HCT116 (cell line): ENCODE data around the gene CLIC4. TPM values are rescaled to one million over a fixed set of nuclear protein-coding genes. Genes with fewer than 3 reads are reported as not detected.

Source experiments
- ATAC-seq: fragments of 200-7000 bp; cut with Tn5 transposase; 2 replicates; pipeline ENCODE4 v1.9.1; 2020; ENCODE audit warnings: mild to moderate bottlenecking, moderate library complexity
- BruUV-seq: library from RNA; stranded (reverse); fragments of 400-500 nt; replicated peaks from 2 replicates; lab custom pipeline; 2021; lab: Mats Ljungman, UMichigan
- CTCF ChIA-PET: fragments of 300-600 bp; sonication (Branson Sonifier 250); formaldehyde crosslinking; loops from one replicate; lab custom pipeline; 2021; ENCODE audit warnings: antibody characterized with exemption; lab: Charles Lee
- POLR2A ChIA-PET: fragments of 300-600, 350-600 bp; sonication (Branson Sonifier 250); formaldehyde crosslinking; loops from one replicate; lab custom pipeline; 2021; ENCODE audit warnings: antibody characterized with exemption; lab: Charles Lee
- RAD21 ChIA-PET, 2 experiments: fragments of 300-600 bp; sonication (Branson Sonifier 250); formaldehyde crosslinking; loops; one replicate each; lab custom pipeline; 2023; ENCODE audit warnings: low total read pairs in 2 of 2; ENCODE audit not compliant: uncharacterized antibody in 2 of 2, unreplicated experiment in 2 of 2, low non-redundant PET in 1 of 2; lab: Charles Lee
- DNase-seq: peaks from one replicate; pipeline ENCODE4 v3.0.0-alpha.2; 2010; ENCODE audit warnings: low read depth, low spot score
- H2AFZ ChIP-seq: fragments of 200-600 bp; shearing (Covaris generic), sonication (generic); 2 replicates; pipeline ENCODE4 v1.6.1; 2017; ENCODE audit warnings: low read depth, mixed run types, mixed read lengths, antibody characterized with exemption, low read length; ENCODE audit not compliant: poor library complexity, severe bottlenecking
- H3K27ac ChIP-seq: 2 replicates; pipeline ENCODE4 v1.5.1; 2012; ENCODE audit warnings: low read depth, low read length
- H3K27me3 ChIP-seq: fragments of 200-600 bp; sonication (generic); 2 replicates; pipeline ENCODE4 v1.6.1; 2016; ENCODE audit warnings: mixed run types, low read length, mixed read lengths; ENCODE audit not compliant: insufficient read depth
- H3K36me3 ChIP-seq, 2 experiments: fragments of 200-500 bp in 1 of 2; fragments of 200-600 bp in 1 of 2; sonication (Bioruptor generic) in 1 of 2; sonication (generic) in 1 of 2; 2 replicates each; pipeline versions ENCODE4 v1.5.1 to v1.6.1; 2014 to 2016; ENCODE audit warnings: low read length in 2 of 2, inconsistent platforms in 1 of 2, mixed read lengths in 1 of 2, mixed run types in 1 of 2; ENCODE audit not compliant: insufficient read depth in 2 of 2, control insufficient read depth in 1 of 2
- H3K4me1 ChIP-seq, 2 experiments: fragments of 200-600 bp in 1 of 2; sonication (generic) in 1 of 2; 2 replicates each; pipeline versions ENCODE4 v1.5.1 to v1.6.1; 2012 to 2017; ENCODE audit warnings: low read length in 2 of 2, inconsistent platforms in 1 of 2, mild to moderate bottlenecking in 1 of 2, mixed read lengths in 1 of 2, mixed run types in 1 of 2, moderate library complexity in 1 of 2; ENCODE audit not compliant: insufficient read depth in 2 of 2, control insufficient read depth in 1 of 2
- H3K4me2 ChIP-seq: fragments of 200-600 bp; sonication (generic); 2 replicates; pipeline ENCODE4 v1.6.1; 2017; ENCODE audit warnings: mixed run types, low read length, mixed read lengths
- H3K4me3 ChIP-seq, 2 experiments: fragments of 200-600 bp in 1 of 2; sonication (generic) in 1 of 2; replicated peaks in 1 of 2; 2 replicates each; pipeline ENCODE4 v1.5.1; 2011 to 2016; ENCODE audit warnings: low read length in 2 of 2, control low read depth in 1 of 2, low read depth in 1 of 2, mild to moderate bottlenecking in 1 of 2, mixed read lengths in 1 of 2, mixed run types in 1 of 2
- H3K79me2 ChIP-seq: fragments of 200-600 bp; sonication (generic); 2 replicates; pipeline ENCODE4 v1.6.1; 2017; ENCODE audit warnings: mild to moderate bottlenecking, mixed run types, low read length, moderate library complexity, mixed read lengths; ENCODE audit not compliant: insufficient read depth
- H3K9ac ChIP-seq: fragments of 200-600 bp; sonication (generic); 2 replicates; pipeline ENCODE4 v1.6.1; 2016; ENCODE audit warnings: low read length, mixed read lengths
- H3K9me2 ChIP-seq: fragments of 200-600 bp; sonication (generic), shearing (Covaris generic); 2 replicates; pipeline ENCODE4 v1.6.1; 2017; ENCODE audit warnings: mixed run types, mild to moderate bottlenecking, moderate library complexity; ENCODE audit not compliant: insufficient read depth
- H3K9me3 ChIP-seq, 2 experiments: fragments of 200-500 bp in 1 of 2; fragments of 200-600 bp in 1 of 2; sonication (Bioruptor generic) in 1 of 2; sonication (generic) in 1 of 2; 2 replicates each; pipeline ENCODE4 v1.6.1; 2014 to 2017; ENCODE audit warnings: low read length in 2 of 2, mixed read lengths in 2 of 2, inconsistent platforms in 1 of 2, low read depth in 1 of 2, mild to moderate bottlenecking in 1 of 2, mixed run types in 1 of 2, moderate library complexity in 1 of 2; ENCODE audit not compliant: control insufficient read depth in 1 of 2, insufficient read depth in 1 of 2
- H4K20me1 ChIP-seq: fragments of 200-600 bp; sonication (generic), shearing (Covaris generic); 2 replicates; pipeline ENCODE4 v1.6.1; 2017; ENCODE audit warnings: mixed run types, mild to moderate bottlenecking, moderate library complexity; ENCODE audit not compliant: insufficient read depth
- ATF3 ChIP-seq: IDR thresholded peaks from 2 replicates; pipeline ENCODE4 v1.6.1; 2012
- CBX3 ChIP-seq: IDR thresholded peaks from 2 replicates; pipeline ENCODE4 v1.6.1; 2012; ENCODE audit warnings: low read depth
- CEBPB ChIP-seq: IDR thresholded peaks from 2 replicates; pipeline ENCODE4 v1.6.1; 2012; ENCODE audit warnings: low read depth
- CTCF ChIP-seq, 3 experiments: fragments of 200-600 bp in 1 of 3; sonication (generic) in 1 of 3; IDR thresholded peaks in 2 of 3; conservative IDR thresholded peaks in 1 of 3; 2 replicates each; pipeline ENCODE4 v1.5.1; 2012 to 2017; ENCODE audit warnings: low read depth in 2 of 3, low read length in 2 of 3, antibody characterized with exemption in 1 of 3, borderline replicate concordance in 1 of 3, control low read depth in 1 of 3, mild to moderate bottlenecking in 1 of 3, mixed read lengths in 1 of 3, mixed run types in 1 of 3, moderate library complexity in 1 of 3; ENCODE audit not compliant: insufficient read depth in 1 of 3
- EGR1 ChIP-seq: IDR thresholded peaks from 2 replicates; pipeline ENCODE4 v1.6.1; 2012; ENCODE audit warnings: low read depth
- EZH2 ChIP-seq: fragments of 200-600 bp; sonication (generic); IDR thresholded peaks from 2 replicates; pipeline ENCODE4 v1.6.1; 2017; ENCODE audit warnings: antibody characterized with exemption, mixed run types
- EZH2phosphoT487 ChIP-seq: fragments of 200-600 bp; IDR thresholded peaks from 2 replicates; pipeline ENCODE4 v1.6.1; 2018; ENCODE audit warnings: antibody characterized with exemption, borderline replicate concordance
- FOSL1 ChIP-seq: IDR thresholded peaks from 2 replicates; pipeline ENCODE4 v1.6.1; 2012; ENCODE audit warnings: low read depth
- JUND ChIP-seq: IDR thresholded peaks from 2 replicates; pipeline ENCODE4 v1.6.1; 2012
- POLR2A ChIP-seq: IDR thresholded peaks from 2 replicates; pipeline ENCODE4 v1.7.0; 2011; ENCODE audit warnings: borderline replicate concordance; ENCODE audit not compliant: insufficient read depth, insufficient read length; ENCODE audit errors: extremely low read depth
- POLR2AphosphoS5 ChIP-seq: IDR thresholded peaks from 2 replicates; pipeline ENCODE4 v1.6.1; 2011; ENCODE audit warnings: mild to moderate bottlenecking, low read depth, low read length, moderate library complexity
- RAD21 ChIP-seq: IDR thresholded peaks from 2 replicates; pipeline ENCODE4 v1.6.1; 2012; ENCODE audit warnings: low read depth, mild to moderate bottlenecking
- REST ChIP-seq: IDR thresholded peaks from 2 replicates; pipeline ENCODE4 v1.6.1; 2012; ENCODE audit warnings: low read depth
- SIN3A ChIP-seq: IDR thresholded peaks from 2 replicates; pipeline ENCODE4 v1.6.1; 2012; ENCODE audit warnings: low read depth
- SRF ChIP-seq: IDR thresholded peaks from 2 replicates; pipeline ENCODE4 v1.6.1; 2012; ENCODE audit warnings: low read depth
- TCF7L2 ChIP-seq: IDR thresholded peaks from 2 replicates; pipeline ENCODE4 v1.7.0; 2011; ENCODE audit warnings: borderline replicate concordance, inconsistent platforms; ENCODE audit not compliant: insufficient read depth, insufficient read length; ENCODE audit errors: extremely low read depth
- YY1 ChIP-seq: IDR thresholded peaks from 2 replicates; pipeline ENCODE4 v1.6.1; 2011; ENCODE audit warnings: low read length, low read depth, moderate library complexity, mild to moderate bottlenecking; ENCODE audit not compliant: insufficient replicate concordance; ENCODE audit errors: extremely low read depth
- ZFX ChIP-seq: fragments of 450-650 bp; IDR thresholded peaks from 2 replicates; pipeline ENCODE4 v1.6.1; 2017
- ZNF274 ChIP-seq: fragments of 200-500 bp; sonication (Bioruptor generic); IDR thresholded peaks from 2 replicates; pipeline ENCODE4 v1.6.1; 2014; ENCODE audit warnings: mild to moderate bottlenecking, low read depth, low read length, inconsistent platforms
- intact Hi-C: fragments of 100-400 bp; cut with micrococcal nuclease; formaldehyde crosslinking; loops from 2 replicates; pipeline ENCODE4 v1.10.0; 2022
- total RNA-seq: library from RNA; stranded (reverse); gene quantifications from one replicate; pipeline ENCODE4 v1.2.1, GENCODE V29; 2021; ENCODE audit not compliant: unreplicated experiment

The CLIC4 gene
- total RNA-seq, 1 experiment from 2014 or later = 77.2 TPM

GRCh38 chr1:24764439-24764838, 19.2 kb downstream of the CLIC4 start:
- H3K27me3 ChIP-seq = no peaks in the 10 kb centered on the region
- BruUV-seq = no TSS peak
- H3K79me2 ChIP-seq = peaks cover 39% of the 10 kb centered on the region
- POLR2A ChIA-PET = no interaction called here
- no peak overlapping the region for H3K9ac ChIP-seq
- no peaks in the 10 kb centered on the region for H3K9me3 ChIP-seq
- TF ChIP-seq YY1 (no peak), ATF3 (no peak), CBX3 (no peak), POLR2A (no peak), REST (no peak), EGR1 (no peak), SRF (no peak), ZNF274 (no peak), EZH2 (no peak), EZH2phosphoT487 (no peak), JUND (no peak), SIN3A (no peak), CTCF (IDR thresholded peaks at IDR 0.05 in 2 of 3, conservative IDR thresholded peaks at IDR 0.05 in 1 of 3; ENCODE audit: borderline replicate concordance in 1 of 3, insufficient read depth in 1 of 3, low read depth in 2 of 3, low read length in 2 of 3) (no peak), FOSL1 (no peak), POLR2AphosphoS5 (no peak), RAD21 (no peak), TCF7L2 (no peak), CEBPB (no peak), ZFX (no peak)
- H4K20me1 ChIP-seq = no peaks in the 10 kb centered on the region; the same call in 1 of the 2 replicates
- no peak overlapping the region for H3K4me2 ChIP-seq
- H2AFZ ChIP-seq = no peak overlapping the region
- H3K4me3 ChIP-seq = no peak overlapping the region
- ATAC-seq (no peak), DNase-seq (no peak)
- peaks cover 4 to 7% of the 10 kb centered on the region in 2 experiments; a peak in 3 of 4 replicates for H3K4me1 ChIP-seq
- H3K27ac ChIP-seq = no peak overlapping the region
- intact Hi-C loops = no loop called here
- H3K9me2 ChIP-seq = no peaks in the 10 kb centered on the region
- RAD21 ChIA-PET = no interaction called here
- H3K36me3 ChIP-seq = no peaks in the 10 kb centered on the region
- CTCF ChIA-PET = no interaction called here
